Upper lobe of right lung (tissue), 1 donor: ENCODE data around the gene SLC16A8. TPM values are rescaled to one million over a fixed set of nuclear protein-coding genes. Genes with fewer than 3 reads are reported as not detected.

Experiments used
- ATAC-seq: fragments of 200-7000 bp; cut with Tn5 transposase; one replicate; pipeline ENCODE4 v1.9.1; 2020; ENCODE audit warnings: mild to moderate bottlenecking, moderate library complexity
- DNase-seq: peaks from one replicate; pipeline ENCODE4 v3.0.0-alpha.2; 2020
- H3K27ac ChIP-seq: fragments of 200-600 bp; one replicate; pipeline ENCODE4 v1.8.0; 2022
- H3K27me3 ChIP-seq: fragments of 200-600 bp; one replicate; pipeline ENCODE4 v1.8.0; 2022; ENCODE audit warnings: mild to moderate bottlenecking
- H3K36me3 ChIP-seq: fragments of 200-600 bp; one replicate; pipeline ENCODE4 v1.8.0; 2022
- H3K4me1 ChIP-seq: fragments of 200-600 bp; one replicate; pipeline ENCODE4 v1.8.0; 2022
- H3K4me3 ChIP-seq: fragments of 200-600 bp; one replicate; pipeline ENCODE4 v1.8.0; 2022; ENCODE audit warnings: mild to moderate bottlenecking
- H3K9me3 ChIP-seq: fragments of 200-600 bp; one replicate; pipeline ENCODE4 v1.8.0; 2022
- intact Hi-C: fragments of 100-400 bp; cut with DNase I; formaldehyde crosslinking; loops from one replicate; pipeline ENCODE4 v1.11.0; 2022
- total RNA-seq: library from RNA; stranded (reverse); fragmentation: NEBNext Ultra II Directional; extraction: Animal tissue kit (Norgen Biotek cat#: 25700); gene quantifications from one replicate; pipeline ENCODE4 v1.2.1, GENCODE V29; 2021
- TF ChIP-seq, protein P1 (sequence below): fragments of 200-600 bp; IDR thresholded peaks from one replicate; pipeline ENCODE4 v1.8.0; 2022; ENCODE audit warnings: antibody characterized with exemption
- donor health status: DM: no; HTN: yes; CAD: no; lungs with severe emphysema.

The SLC16A8 gene
- total RNA-seq, 1 donor from 2014 or later, result not detected

DNA sequence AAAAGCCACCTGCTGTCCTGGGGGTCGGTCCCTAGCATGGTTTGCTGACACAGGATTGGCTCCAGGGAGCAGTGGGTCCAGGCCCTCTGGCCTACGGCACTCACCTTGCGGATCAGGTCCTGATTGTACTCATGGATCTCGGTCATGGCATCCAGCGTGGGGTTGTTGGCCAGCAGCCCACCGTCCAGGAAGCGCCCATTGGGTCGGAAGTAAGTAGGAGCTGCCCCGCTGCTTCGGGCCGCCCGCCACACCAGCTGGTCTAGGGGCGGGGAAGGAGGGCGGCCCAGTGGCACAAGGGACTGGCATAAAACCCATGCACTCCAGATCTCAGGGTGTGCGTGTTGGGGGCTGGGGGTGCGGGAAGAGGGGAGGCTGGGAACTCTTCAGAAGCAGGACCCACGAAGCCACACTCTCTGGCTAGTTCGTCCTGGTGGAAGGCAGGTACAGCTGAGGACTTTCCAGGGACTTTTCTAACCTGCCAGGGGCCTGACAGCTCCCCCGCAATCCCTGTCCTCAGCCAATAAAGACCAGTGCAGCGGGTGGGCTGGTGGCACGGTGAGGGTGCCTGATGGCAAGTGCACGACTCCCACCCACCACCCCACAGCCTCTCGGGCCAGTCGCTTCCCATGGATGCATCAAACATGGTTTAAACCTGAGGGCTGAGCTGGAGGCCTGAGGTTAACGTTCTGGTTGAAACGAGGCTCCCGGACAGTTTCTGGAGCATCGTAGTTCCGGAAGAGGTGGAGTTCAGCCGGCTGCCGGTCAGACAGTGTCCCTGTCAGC lies 31.6 kb upstream of the SLC16A8 start:
- Histone ChIP-seq H3K27ac (no peak overlapping the region), H3K4me1 (peaks cover 8% of the 10 kb centered on the region), H3K9me3 (no peaks in the 10 kb centered on the region), H3K4me3 (no peak overlapping the region), H3K36me3 (no peaks in the 10 kb centered on the region), H3K27me3 (no peaks in the 10 kb centered on the region)
- TF ChIP-seq, protein P1, sequence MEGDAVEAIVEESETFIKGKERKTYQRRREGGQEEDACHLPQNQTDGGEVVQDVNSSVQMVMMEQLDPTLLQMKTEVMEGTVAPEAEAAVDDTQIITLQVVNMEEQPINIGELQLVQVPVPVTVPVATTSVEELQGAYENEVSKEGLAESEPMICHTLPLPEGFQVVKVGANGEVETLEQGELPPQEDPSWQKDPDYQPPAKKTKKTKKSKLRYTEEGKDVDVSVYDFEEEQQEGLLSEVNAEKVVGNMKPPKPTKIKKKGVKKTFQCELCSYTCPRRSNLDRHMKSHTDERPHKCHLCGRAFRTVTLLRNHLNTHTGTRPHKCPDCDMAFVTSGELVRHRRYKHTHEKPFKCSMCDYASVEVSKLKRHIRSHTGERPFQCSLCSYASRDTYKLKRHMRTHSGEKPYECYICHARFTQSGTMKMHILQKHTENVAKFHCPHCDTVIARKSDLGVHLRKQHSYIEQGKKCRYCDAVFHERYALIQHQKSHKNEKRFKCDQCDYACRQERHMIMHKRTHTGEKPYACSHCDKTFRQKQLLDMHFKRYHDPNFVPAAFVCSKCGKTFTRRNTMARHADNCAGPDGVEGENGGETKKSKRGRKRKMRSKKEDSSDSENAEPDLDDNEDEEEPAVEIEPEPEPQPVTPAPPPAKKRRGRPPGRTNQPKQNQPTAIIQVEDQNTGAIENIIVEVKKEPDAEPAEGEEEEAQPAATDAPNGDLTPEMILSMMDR, result no peak
- DNase-seq (no peak), ATAC-seq (no peak)
- intact Hi-C loops, result no loop called here

DNA sequence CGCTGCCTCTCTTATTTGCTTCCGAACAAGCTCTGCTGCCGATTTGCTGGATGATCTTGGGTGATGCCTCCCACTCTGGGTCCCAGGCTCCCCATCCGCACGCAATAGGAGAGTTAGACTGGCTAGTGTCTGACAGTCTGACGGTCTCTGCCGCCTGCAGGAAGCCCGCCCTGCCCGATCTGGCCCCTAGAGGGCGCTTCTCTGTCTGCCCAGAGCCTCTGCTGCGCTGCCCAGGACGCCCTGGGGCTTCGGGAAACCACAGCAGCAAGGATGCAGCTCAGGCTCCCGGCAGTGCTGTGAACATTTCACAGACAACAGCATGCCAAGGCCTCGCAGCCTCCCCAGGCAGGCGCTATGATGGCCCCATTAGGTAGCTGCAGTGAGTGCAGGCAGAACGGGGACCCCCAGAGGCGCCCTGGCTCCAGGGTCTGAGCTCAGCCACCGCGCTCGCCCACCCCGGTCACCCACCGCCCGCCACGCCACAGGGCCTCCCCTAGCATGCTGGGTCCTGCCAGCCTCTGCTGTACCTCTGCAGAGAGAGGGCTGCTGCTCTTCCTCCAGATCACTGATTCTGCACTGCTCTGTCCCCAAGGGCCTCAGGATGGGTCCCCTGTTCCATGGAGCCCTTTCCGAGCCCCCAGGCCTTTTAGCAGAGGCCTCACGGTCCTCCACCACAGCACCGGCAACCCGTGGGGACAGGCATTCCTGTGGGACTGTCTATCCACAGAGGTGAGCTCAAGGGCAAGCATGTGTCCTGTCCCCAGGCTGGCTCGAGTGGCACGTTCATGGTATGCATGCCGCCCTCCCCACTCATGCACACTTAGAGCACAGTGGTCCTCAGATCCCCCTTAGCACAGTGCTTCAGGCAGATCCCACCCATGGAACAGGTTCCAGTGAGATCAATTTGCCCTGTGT lies 30.8 kb upstream of the SLC16A8 start:
- Histone ChIP-seq H3K9me3 (no peaks in the 10 kb centered on the region), H3K27ac (no peak overlapping the region), H3K36me3 (no peaks in the 10 kb centered on the region), H3K4me1 (peaks cover 8% of the 10 kb centered on the region), H3K27me3 (no peaks in the 10 kb centered on the region), H3K4me3 (no peak overlapping the region)
- intact Hi-C loops, result no loop called here
- DNase-seq (peak; percentile 92), ATAC-seq (peak; percentile 94)
- TF ChIP-seq, protein P1, result peak; percentile 91

DNA sequence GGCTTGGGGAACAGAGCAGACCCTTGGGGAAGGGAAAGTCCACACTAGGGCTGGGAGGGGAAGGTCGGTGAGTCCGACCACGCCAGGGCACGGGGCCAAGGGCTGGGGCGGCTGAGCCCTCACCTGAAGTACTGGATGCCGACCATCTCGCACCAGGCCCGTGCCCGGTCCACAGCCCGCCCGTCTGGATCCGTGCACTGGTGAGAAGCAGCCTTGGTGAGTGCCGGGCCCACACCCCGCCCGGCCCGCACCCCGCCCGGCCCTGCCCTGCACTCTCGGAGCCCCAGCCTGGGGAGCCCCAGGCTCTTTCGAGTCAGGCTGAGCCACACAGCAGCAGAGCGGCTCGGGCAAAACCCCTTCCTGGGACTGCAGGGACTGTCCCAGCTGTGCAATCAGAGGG lies 28.4 kb upstream of the SLC16A8 start:
- no peak for DNase-seq
- Histone ChIP-seq H3K4me1 (peaks cover 8% of the 10 kb centered on the region), H3K27ac (no peak overlapping the region), H3K4me3 (no peak overlapping the region), H3K9me3 (no peaks in the 10 kb centered on the region), H3K27me3 (no peaks in the 10 kb centered on the region), H3K36me3 (no peaks in the 10 kb centered on the region)
- intact Hi-C loops, result no loop called here
- TF ChIP-seq, protein P1, result no peak
- ATAC-seq, result no peak

DNA sequence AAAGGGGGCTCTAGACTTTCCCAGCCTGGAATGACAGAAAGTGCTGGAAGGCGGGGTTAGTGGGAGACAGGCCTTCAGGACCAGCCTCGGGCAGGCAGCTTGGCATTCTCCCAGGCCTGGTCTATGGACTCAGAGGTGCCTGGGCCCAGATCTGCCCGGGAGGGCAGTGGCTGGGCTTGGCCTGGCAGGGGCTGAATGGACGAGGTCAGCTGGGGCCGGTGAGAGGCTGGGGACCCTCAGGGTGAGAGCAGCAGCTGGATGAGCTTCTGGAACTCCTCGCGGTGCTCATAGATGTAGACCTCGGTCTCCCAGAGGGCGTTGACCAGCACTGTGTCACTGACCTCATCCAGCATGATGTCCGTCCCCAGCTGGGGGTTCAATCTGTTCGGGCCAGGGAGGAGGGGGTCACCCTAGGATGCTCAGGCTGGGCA lies 28.0 kb upstream of the SLC16A8 start:
- intact Hi-C loops, result no loop called here
- TF ChIP-seq, protein P1, result no peak
- H3K36me3 ChIP-seq, result no peaks in the 10 kb centered on the region
- DNase-seq, result no peak
- ATAC-seq, result no peak
- H3K4me3 ChIP-seq, result no peak overlapping the region
- no peak overlapping the region for H3K27ac ChIP-seq
- peaks cover 8% of the 10 kb centered on the region for H3K4me1 ChIP-seq
- no peaks in the 10 kb centered on the region for H3K9me3 ChIP-seq
- H3K27me3 ChIP-seq, result no peaks in the 10 kb centered on the region

DNA sequence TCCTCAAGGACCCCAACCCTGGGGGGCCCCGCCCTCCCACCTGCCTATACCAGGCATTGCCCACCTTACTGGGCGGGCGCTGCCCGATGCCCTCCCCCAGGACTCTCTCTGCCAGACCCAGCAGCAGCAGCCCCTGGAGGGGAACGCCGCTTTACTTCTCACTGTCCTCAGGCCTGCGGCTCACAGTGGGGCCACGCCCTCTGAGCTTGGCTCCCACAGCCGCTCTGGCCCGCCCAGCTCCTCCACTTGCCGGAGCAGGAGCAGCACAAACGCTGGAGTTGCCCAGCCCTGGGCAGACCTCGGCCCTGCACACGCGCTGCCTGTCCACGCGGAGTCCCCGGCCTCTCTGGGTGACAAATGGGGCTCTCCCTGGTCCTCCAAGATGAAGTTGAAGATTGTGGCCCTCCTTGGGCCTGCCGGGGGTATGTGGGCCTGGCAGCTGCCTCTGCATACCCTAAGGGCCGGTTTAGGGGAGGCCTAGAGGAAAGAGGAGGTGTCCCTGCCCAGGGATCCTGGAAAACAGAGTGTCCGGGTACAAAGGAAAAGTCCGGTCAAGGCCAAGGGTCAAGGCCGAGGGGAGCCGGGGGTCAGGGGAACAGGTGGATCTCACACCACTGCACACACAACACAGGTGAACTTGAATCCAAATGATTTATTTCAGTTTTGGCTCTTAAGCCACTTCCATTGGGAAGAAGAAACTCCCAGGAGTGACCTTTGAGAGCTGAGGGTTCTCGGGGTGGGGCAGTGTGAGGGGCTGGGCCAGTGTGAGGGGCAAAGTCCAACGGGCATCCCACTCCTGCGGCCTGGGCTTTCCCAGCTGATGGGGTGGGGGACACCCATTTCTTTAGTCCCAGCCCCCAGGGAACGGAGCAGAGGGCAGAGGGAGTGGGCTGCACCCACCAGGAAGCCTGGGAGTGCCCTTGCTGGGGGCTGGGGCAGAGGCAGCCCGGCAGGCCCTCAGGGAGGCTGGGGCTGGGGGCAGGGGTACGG lies 27.2 kb upstream of the SLC16A8 start:
- ATAC-seq, result no peak
- peaks cover 8% of the 10 kb centered on the region for H3K4me1 ChIP-seq
- DNase-seq, result no peak
- H3K27me3 ChIP-seq, result no peaks in the 10 kb centered on the region
- intact Hi-C loops, result no loop called here
- H3K4me3 ChIP-seq, result no peak overlapping the region
- no peak overlapping the region for H3K27ac ChIP-seq
- TF ChIP-seq, protein P1, result no peak
- no peaks in the 10 kb centered on the region for H3K9me3 ChIP-seq
- H3K36me3 ChIP-seq, result no peaks in the 10 kb centered on the region
